GM18861 (cell line): ENCODE results near the gene ROR2.

Experiments used
- ATAC-seq: cut with Tn5 transposase; IDR thresholded peaks from one replicate; pipeline ENCODE4 v1.9.1; 2021; ENCODE audit not compliant: unreplicated experiment

ROR2 gene

DNA sequence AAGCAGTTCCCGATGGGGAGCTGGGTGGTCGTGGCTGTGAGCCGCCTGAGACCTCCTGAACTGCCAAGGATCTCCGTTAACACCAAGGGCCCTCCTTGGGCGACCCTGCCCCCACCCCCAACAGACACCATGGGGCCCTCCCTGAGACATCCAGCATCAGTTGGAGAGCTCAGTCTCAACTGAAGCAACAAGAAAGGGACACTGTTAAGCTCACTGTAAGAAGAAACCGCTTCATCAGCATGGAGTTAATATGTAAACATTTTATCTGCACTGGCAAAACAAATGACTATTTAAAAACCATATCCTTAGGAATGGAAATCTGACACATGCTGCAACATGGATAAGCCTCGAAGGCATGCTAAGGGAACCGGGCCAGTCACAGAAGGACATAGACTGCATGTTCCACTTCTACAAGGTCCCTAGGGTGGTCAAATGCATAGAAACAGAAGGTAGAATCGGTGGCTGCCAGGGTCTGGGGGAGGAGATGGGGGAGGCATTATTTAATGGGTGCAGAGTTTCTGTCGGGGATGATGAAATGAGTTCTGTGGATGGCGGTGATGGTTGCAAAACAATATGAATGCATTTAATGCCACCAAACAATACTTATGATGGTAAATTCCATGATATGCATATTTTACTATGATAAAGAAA, 47.4 kb downstream of the ROR2 start:
- no peak for ATAC-seq

DNA sequence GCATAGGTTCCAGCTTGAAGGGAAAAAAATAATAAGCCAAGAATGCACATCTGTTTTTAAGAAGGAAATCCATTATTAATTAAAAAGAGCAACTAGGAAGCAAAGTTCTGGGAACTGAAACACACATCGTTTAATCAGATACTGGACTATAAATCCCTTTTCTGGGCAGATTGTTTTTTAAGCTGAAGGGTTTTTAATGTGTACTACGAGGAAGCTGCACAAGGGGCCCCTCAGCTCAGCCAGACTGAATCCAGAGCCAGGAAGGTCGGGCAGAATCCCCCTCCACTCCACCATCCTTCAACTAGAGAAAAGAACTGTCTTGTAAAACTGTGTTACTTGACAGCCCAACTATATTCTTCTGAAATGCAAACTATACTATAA, 49.2 kb downstream of the ROR2 start:
- no peak for ATAC-seq

DNA sequence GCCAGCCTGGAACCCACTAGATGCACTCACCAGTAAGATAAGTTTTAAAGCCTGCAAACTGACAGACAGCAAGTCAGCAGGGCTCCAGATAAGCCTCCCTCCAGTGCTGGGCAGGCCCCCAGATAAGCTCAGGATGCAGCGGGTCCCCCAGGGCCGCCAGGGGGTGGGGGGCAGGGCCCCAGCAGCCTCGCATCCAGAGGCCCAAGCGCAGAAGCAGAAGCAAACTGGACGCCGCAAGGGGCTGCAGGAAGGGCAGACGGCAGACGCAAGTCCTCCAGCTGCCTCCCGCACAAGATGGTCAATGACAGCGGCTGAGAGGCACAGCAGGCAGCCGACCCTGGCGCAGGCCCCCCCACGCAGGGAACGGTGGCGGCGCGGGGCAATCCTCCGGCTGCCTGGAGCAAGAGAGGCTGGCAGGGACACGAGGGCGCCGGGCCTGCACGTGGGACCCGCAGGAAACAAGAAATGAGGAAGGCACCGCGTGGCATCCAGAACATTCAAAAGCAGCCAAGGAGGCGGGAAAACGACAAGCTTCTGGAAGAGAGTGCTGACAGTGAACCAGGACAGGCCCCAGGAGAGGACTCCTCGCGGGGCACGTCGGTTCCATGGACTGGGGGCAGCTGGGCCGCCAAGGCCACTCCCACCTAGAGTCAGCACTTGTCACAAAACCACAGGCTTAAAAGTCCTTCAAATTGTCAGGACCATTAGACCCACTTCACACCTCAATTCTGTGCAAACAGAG, 49.8 kb downstream of the ROR2 start:
- no peak for ATAC-seq

DNA sequence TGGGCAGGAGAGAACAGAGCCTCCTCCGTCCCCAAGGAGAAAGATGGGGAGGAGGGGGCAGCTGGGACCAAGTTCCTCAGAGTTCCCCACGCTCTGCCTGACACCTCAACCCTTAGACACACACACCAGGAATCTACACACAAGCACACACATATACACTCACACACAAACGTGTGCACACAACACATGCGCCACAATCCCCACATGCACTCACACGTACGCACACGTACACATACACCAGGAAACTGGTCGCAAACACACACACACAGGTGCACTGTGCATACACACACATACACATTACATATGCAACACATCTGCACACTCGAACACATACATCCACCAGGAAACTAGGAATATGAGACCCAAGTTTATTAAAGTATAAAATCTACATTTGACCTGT, 50.4 kb downstream of the ROR2 start:
- no peak for ATAC-seq

DNA sequence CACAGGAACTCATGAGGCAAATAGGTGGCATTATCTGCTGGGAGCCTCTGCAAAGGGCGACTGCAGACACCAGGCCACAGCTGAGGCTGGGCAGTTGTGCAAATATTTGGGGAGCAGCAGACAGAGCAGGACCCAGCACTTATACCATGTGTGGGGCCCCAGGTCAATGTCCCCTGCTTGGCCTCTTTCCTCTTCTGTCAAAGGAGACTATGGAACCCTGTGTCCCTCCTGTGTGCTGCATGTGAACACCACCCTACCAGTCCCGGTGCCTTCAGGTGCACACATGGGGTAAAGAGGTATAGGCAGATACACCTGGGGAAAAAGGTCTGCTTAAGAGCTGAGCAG, 50.8 kb downstream of the ROR2 start:
- no peak for ATAC-seq

DNA sequence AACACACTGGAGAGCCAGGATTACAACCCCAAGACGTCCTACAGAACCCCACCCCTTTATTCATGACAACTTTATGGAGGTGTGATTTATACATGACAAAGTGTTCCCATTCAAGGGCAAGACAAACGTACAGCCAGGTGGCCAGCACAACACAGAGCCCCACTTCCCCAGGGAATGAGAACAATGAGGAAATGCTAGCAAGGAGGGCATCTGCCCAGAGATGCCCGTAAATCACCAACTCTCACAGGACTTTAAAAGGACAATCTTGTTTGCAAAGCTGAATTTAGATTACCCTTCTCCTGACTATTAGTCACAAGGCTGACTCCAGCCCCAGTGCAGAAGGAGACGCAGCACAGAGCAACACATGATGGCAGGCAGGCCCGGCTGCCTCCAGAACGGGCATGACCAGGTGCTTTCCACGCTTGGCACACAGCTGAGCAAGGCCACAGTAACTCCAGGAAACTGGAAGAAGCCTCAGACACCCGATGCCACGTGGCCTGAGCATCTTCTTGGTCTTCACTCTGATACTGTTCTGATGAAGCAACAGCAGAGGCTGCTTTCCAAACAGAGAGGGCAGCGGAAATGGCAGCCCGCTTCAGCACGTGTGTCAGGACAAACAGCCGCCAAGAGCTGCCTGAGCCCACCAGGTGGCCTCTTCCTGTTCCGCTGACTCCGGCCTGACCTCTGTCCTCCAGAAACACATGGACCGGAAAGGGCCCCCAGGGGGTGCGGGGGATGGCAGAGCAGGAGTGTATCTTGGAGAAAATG, 51.4 kb downstream of the ROR2 start:
- ATAC-seq, result no peak

DNA sequence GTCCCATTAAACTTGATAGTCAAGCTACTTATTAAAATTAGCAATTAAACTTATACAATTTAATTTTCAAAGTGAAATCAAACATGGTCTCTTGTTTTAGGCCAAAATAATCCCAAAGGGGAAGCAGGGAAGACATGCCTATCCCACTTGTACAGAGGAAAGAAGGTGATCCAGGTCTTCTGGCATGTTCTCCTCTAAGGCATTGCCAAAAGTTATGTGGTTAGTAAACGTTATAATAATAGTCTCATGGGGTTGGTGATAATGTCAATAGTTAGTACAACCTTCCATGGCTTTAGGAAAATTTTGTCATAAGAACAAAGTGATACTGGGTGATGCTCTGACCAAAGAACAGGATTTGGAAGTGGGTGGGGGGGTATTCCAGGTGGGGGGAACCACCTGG, 52.8 kb downstream of the ROR2 start:
- ATAC-seq, result no peak

DNA sequence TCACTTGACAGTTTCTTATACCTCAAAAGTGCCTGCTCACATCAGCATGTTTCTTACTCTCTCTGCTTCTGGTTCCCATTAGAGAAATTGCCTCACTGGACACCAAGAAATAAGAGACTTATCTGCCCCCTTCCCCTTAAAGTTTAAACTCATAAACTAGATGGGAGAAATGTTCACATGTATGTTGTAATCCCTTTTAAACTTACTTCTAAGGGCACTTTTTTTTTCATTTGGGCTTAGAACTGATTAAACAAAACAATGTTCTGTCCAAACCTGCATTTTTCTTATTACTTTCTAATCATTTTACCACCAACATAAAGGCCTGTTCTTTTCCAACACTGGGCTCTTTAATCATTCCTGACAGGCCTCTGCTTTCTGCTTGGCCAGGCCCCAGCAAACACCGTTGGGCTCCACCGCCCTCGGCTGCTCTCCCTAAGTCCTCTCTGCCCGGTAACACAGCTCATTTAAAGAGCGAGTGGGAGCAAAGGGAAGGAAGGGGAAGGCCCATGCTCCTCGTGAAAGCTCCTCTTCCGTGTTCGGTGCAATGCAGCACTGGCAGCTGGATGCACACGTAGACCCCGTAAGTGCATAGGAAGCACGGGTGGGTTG, 53.4 kb downstream of the ROR2 start:
- ATAC-seq, result no peak

DNA sequence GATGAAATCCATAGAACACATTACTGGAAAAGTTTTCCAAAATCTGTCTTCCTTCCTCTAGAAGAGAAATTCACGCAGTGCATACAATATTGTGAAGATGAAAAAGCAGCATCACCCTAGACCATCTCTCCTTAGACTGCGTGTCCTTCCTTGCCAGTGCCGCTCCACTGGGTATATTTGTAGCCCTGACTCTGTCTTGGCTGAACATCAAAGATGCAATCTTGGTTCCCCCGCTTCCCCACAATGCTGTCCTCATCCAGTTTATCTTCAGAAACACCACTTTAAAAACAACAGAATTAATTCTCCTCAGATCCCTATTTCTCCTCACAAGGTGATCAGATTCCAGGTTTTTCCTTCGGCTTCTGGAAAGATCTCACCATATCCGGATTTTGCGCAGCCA, 53.9 kb downstream of the ROR2 start:
- ATAC-seq, result no peak

DNA sequence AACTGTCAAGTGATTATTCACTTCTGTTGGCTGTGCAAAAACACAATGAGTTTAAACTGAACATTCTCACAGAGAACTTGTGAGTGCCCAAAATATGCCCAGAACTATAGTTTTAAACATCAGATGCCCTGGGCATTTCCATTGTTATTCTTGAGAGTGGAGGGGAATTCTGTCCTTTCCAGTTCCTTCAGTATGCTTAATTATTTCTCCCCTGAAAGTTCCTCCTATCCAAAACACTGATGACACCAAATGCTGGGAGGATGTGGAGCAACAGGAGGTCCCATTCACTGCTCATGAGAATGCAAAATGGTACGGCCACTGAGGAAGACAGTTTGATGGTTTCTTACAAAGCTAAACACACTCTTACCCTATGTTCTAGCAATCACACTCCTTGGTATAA, 55.5 kb downstream of the ROR2 start:
- ATAC-seq, result no peak

DNA sequence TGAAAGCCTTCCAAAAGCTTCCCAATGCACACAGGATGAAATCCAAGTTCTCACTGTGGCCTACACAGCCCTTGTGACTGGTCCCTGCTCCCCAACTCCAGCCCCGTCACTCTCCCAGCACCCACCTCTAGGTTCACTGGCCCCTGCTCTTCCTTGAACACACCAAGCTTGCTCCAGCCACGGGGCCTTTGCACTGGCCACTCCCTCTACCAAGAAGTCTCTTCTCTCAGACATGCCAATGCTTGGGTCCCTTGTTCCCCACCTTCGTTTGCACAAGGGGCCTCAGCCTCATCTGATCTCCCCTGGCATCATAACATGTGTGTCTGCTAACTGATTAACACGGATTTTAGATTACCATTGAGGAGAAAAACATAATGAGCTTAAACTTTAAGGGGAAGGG, 56.0 kb downstream of the ROR2 start:
- no peak for ATAC-seq

DNA sequence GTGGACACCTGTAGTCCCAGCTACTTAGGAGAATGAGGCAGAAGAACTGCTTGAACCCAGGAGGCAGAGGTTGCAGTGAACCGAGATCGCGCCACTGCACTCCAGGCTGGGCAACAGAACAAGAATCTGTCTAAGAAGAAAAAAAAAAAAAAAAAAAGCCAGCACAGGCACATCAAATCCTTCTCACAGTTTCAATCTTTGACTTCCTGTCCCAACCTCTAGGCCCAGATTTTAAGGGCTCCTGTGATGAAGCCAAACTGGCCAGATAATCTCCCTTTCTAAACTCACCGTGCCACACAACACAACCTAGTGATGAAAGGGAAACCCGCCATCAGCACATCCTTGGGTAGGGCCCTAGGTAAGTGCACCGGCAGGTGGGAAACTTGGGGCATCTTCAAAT, 58.1 kb downstream of the ROR2 start:
- no peak for ATAC-seq

DNA sequence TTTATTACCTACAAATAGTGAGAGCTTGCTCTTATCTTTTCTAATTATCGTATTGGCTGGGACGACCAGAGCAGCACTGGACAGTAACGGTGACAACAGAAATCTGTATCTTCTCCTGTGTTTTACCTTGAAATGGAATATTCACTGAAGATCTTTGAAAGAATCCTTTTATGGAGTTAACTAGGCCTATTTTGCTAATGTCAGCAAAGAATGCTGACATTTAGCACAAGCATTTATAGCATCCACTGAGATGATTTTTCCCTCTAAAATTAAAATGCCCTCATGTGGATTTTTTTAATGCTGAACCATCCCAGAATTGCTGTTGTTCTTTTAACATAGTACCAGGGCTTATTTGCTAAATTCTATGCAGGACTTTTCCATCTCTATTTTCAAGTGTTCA, 59.4 kb downstream of the ROR2 start:
- no peak for ATAC-seq

DNA sequence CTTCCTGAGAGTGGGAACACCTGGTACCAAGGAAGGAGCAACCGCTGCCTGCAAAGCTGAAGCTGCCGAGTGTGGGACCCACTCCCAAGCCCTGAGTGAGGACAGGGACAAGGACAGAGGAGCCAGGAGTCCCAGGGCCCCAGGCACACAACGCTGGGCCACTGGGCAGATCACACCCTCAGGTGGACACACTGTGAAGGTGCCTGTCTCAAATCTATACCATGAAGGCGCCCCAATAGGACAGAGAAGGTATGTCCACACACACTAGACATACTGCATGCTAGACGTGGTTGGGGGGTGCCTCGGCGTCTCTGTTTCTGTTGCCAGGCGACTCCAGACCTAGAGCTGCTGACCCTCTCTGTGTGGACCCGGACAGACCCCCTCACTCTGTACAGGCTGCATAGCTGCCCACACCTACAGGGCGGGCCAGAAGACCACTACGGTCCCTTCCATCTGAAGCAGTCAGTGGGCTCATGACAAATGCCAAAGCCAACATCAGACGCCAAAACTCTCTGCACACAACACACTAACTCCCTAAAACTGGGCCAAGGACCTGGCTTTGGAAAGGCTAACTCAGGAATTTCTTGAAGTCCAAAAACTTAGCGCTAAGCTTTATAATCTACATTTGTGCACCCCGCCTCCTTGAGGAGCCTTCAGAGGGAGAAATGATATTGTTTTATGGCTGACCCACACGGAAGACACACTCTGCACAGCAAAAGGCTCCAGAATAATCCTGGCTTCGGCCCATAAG, 60.7 kb downstream of the ROR2 start:
- ATAC-seq, result no peak

DNA sequence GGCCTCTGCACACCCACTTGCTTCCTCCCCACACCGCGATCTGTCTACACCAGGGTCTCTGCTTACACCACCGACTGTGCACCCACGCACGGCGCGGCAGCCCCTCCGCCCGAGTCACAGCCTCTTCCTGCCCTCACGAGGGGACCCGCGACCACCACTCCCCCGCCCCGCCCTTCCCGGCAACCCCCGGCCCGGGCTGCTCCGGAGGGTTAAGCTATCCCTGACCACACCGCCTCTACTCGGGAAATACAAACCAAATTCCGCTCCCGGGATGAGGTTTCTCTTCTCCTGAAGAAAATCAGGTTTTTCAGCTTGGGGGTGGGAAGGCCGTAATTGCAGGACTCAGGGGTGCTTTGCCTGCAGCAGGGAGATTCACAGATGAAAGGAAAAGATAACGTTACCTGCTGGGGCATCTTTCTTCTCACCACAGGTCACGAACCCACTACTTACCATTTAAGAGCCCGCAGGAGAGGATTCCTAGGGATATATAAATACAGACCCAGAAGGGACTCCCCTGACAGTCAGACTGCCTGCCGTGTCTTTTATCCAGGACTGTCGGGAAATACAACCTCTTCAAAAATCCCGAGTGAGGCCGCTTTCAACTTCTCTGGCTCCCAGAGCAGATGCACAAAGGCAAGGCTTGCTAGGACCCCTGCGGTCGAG, 63.5 kb downstream of the ROR2 start:
- no peak for ATAC-seq

DNA sequence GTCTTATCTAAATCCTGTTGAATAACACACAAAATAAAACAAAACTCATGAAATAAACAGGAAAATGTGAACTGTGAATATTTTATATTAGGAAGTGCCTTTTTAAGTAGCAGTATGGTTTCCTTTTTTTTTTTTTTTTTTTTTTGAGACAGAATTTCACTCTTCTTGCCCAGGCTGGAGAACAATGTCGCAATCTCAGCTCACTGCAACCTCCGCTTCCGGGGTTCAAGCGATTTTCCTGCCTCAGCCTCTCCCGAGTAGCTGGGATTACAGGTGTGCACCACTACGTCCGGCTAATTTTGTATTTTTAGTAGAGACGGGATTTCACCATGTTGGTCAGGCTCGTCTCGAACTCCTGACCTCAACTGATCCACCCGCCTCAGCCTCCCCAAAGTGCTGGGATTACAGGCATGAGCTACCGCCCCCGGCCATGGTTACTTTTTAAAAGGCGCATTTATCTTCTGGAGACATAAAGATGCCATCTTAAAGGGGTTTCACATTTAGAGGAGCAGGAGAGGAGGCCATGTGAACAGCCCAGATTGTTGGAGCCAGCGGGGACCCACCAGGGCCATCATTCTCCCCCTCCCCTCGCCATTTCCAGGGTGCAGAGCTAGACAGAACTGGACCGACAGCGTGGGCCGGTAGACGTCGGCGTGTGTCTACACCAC, 64.1 kb downstream of the ROR2 start:
- ATAC-seq, result no peak

DNA sequence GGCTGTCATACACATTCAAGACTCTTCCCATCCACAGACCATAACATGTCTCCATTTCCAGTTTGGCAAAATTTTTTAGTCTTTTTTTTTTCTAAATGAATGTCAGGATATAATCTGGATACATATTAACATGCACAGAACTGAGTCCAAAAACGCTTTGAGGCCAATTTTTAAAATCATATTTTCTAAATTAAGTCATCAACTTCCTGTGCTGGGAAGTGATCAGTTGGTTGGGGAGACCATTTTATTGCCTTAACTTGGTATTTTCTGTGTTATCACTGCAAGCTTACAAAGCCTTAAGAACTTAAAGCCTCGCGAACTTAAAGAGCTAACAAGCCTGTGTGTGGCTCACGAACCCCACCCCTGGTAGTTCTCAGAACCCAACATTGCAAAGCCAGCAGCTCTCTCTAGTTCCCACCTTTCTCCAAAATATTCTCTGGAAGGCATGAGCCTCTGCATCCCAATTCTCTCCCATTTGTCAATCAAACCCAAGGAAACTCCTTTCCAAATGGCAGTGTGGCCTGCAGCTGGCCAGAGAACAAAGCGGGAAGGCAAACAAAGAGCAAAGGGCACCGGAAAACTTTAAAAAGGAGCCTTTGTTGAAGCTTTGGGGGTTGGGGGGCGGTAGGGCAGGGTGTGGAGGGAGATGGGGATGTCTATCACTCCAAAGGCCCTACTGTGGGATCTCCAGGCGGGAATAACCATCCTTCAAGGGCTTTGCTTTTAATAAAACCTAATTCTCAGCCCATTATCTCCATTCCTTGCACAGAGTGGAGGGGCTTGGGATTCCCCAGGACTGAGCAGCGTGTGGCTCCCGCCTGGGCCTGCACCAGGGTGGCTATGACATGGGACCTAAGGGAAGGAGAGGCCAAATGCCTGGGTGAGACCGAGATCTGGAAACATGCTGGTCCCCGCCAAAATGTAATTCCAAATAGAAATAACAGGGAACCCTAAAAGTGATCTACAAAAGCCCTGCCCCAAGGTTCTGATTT, 65.0 kb downstream of the ROR2 start:
- ATAC-seq, result no peak

DNA sequence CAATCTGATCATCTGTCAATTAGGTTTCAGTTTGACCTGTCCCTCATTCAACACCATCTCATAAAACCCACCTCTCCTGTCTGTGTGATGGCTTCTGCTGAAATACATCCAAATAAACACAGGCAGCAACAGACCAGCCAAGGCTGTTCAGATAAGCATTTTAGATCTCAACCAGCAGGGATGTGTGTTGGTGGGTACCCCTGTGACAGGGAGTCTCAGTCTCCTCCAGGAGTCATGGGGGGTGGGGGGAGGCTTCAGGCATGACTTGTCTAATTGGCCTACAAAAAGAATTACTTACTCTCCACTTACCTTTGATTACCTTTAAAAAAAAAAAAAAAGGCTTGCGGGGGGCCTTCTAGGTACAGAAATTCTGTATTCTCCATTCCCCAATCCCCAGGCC, 65.9 kb downstream of the ROR2 start:
- no peak for ATAC-seq

DNA sequence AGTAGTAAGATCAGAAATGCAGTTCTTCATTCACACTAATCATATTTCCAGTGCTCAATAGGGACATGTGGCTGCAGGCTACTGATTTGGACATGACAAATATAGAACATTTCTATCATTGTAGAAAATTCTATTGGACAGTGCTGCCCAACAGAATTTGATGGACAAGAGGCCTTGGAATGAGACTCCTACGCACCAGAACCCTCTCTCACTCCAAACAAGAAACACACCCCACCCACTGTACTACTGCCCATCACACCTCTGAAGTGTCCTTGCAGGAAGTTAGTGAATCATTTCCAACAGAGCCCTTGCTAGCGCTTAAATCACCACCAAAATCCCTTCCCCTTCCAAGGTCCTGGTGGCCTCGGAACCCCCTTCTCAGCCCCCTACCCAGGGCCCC, 66.5 kb downstream of the ROR2 start:
- no peak for ATAC-seq
